Mammary epithelial cell (primary cell): ENCODE results near the gene ZBTB38.

Source experiments
- EZH2 ChIP-seq: IDR thresholded peaks from 2 replicates; pipeline ENCODE4 v1.6.1; 2012; ENCODE audit warnings: low read length, inconsistent platforms, borderline replicate concordance
- TF ChIP-seq, protein P1 (sequence below), 2 donors: IDR thresholded peaks in 1 of 2; conservative IDR thresholded peaks in 1 of 2; 2 replicates each; pipeline ENCODE4 v1.5.1; 2011 to 2012; ENCODE audit warnings: inconsistent platforms in 2 of 2, low read length in 2 of 2, mild to moderate bottlenecking in 2 of 2, control low read depth in 1 of 2, low read depth in 1 of 2; ENCODE audit not compliant: insufficient read depth in 1 of 2; ENCODE audit errors: extremely low read depth in 1 of 2

DNA sequence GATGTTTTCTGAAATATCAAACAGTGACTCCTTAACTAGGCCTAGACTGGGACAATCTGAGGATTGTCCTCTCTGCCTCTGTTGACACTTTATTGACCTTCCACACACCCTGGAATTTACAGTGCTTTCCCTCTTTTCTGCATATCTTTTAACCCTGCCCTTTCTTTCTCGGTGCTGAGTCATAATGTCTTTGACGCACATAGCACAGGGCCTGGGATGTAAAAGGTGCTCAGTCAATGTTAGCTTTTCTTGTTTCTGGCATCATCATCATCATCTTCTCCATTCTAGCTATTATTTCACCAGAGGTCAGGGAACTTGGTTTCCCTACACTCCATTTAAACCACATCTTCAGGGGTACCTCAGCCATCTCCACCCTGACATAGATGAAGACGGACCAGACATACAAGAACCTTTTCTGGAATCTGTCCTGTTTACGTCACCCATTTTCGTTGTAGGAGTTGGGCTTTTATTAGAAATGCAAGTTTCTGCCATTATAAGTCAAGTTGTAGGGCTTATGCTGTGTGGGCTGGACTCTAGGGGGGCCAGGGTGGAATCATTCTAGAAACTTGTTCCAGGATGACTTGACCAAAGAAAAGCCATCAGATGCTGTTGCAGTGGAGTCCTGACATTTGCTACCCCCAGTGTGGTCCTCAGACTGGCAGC is 46.6 kb downstream of the ZBTB38 start:
- TF ChIP-seq, protein P1, sequence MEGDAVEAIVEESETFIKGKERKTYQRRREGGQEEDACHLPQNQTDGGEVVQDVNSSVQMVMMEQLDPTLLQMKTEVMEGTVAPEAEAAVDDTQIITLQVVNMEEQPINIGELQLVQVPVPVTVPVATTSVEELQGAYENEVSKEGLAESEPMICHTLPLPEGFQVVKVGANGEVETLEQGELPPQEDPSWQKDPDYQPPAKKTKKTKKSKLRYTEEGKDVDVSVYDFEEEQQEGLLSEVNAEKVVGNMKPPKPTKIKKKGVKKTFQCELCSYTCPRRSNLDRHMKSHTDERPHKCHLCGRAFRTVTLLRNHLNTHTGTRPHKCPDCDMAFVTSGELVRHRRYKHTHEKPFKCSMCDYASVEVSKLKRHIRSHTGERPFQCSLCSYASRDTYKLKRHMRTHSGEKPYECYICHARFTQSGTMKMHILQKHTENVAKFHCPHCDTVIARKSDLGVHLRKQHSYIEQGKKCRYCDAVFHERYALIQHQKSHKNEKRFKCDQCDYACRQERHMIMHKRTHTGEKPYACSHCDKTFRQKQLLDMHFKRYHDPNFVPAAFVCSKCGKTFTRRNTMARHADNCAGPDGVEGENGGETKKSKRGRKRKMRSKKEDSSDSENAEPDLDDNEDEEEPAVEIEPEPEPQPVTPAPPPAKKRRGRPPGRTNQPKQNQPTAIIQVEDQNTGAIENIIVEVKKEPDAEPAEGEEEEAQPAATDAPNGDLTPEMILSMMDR (conservative IDR thresholded peaks at IDR 0.05 in 1 of 2, IDR thresholded peaks at IDR 0.05 in 1 of 2; ENCODE audit: extremely low read depth in 1 of 2, insufficient read depth in 1 of 2, low read depth in 1 of 2, low read length in 2 of 2) = no peak
- TF ChIP-seq EZH2 = no peak
